Measurements from ENCODE around the gene CLMN.

CLMN gene

DNA sequence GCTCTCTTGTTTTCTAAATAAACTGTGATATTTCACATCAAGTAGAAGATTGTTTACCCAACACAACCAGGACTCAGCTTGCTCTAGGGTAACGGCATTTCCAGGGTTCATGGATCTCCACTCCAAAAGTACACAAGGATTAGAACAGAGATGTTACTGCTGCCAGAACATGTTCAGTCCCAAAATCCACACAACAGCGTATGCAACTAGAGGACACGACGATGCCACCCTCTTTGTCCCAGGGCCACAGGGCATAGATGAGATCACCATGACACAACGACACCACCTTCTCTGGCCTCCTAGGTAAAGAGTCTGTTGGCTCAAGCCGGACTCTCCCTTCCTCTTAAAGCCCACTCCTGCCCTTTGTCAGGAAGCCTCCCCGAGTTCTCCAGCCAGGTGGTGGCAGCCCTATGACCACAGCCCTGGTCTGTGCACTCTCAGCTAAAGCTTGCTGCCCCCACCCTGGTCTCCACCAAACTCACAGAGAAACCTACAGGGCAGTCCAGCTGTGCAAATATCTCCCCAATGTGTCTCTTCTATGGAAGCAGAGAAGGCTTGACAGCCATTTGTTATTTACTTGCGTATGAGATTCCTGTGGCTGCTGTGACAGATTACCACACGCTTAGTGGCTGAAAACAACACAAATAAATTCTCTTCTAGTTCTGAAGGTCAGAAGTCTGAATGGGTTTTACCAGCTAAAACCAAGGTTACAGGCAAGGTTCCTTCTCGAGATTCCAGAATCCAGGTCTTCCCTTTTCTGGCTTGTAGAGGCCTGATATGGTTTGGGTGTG lies 10.3 kb downstream of the CLMN start:
- Histone ChIP-seq H3K4me3 (replicated peaks; ENCODE audit: insufficient read depth, low read length) (no peak overlapping the region), H3K27ac (replicated peaks) (no peak overlapping the region), H3K27me3 (ENCODE audit: insufficient read depth, poor library complexity, severe bottlenecking) (no peaks in the 10 kb centered on the region)
- no peak for DNase-seq (ENCODE audit: low read depth in 1 of 2, low spot score in 1 of 2)
- no peak for TF ChIP-seq SPI1 (IDR thresholded peaks at IDR 0.05; ENCODE audit: borderline replicate concordance, low read depth)
- TF ChIP-seq POLR2AphosphoS5 (IDR thresholded peaks at IDR 0.05; ENCODE audit: low read depth), result no peak
- no peak for TF ChIP-seq CTCF (IDR thresholded peaks at IDR 0.05; ENCODE audit: insufficient read depth, low read length)
- no peak for TF ChIP-seq GABPA (IDR thresholded peaks at IDR 0.05; ENCODE audit: low read depth)
- no peak for TF ChIP-seq REST (IDR thresholded peaks at IDR 0.05; ENCODE audit: insufficient replicate concordance, low read depth)

DNA sequence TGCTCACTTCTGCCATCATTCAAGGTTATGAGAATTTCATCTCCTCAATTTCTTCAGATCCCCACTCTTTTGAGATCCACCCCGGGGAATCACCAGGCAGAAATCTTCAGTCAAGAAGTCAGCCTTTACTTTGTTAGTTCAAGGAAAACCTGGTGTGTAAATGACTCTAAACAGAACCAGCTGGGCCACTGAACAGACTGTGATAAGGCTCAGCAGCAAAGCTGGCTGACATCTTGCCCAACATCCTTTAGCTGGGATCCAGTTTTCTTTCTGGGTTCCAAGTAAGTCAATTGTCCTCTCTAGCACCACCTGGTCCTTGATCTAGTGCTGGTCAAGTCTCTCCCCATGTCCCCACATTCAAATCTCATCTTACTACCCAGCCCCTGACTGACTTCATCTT lies 11.6 kb downstream of the CLMN start:
- H3K27me3 ChIP-seq (ENCODE audit: insufficient read depth, poor library complexity, severe bottlenecking), result no peaks in the 10 kb centered on the region
- H3K27ac ChIP-seq (replicated peaks), result no peak overlapping the region
- no peak for TF ChIP-seq REST (IDR thresholded peaks at IDR 0.05; ENCODE audit: insufficient replicate concordance, low read depth)
- TF ChIP-seq GABPA (IDR thresholded peaks at IDR 0.05; ENCODE audit: low read depth), result no peak
- TF ChIP-seq SPI1 (IDR thresholded peaks at IDR 0.05; ENCODE audit: borderline replicate concordance, low read depth), result no peak
- TF ChIP-seq CTCF (IDR thresholded peaks at IDR 0.05; ENCODE audit: insufficient read depth, low read length), result no peak
- TF ChIP-seq POLR2AphosphoS5 (IDR thresholded peaks at IDR 0.05; ENCODE audit: low read depth), result no peak
- no peak overlapping the region for H3K4me3 ChIP-seq (replicated peaks; ENCODE audit: insufficient read depth, low read length)
- no peak for DNase-seq (ENCODE audit: low read depth in 1 of 2, low spot score in 1 of 2)

GRCh38 chr14:95307402-95308041 lies 12.2 kb downstream of the CLMN start:
- DNase-seq (ENCODE audit: low read depth in 1 of 2, low spot score in 1 of 2), result no peak
- H3K27ac ChIP-seq (replicated peaks), result no peak overlapping the region
- no peaks in the 10 kb centered on the region for H3K27me3 ChIP-seq (ENCODE audit: insufficient read depth, poor library complexity, severe bottlenecking)
- TF ChIP-seq CTCF (IDR thresholded peaks at IDR 0.05; ENCODE audit: insufficient read depth, low read length), result no peak
- no peak for TF ChIP-seq POLR2AphosphoS5 (IDR thresholded peaks at IDR 0.05; ENCODE audit: low read depth)
- TF ChIP-seq REST (IDR thresholded peaks at IDR 0.05; ENCODE audit: insufficient replicate concordance, low read depth), result no peak
- TF ChIP-seq SPI1 (IDR thresholded peaks at IDR 0.05; ENCODE audit: borderline replicate concordance, low read depth), result no peak
- TF ChIP-seq GABPA (IDR thresholded peaks at IDR 0.05; ENCODE audit: low read depth), result no peak
- no peak overlapping the region for H3K4me3 ChIP-seq (replicated peaks; ENCODE audit: insufficient read depth, low read length)
